DND-41 (cell line): Measurements from ENCODE around the gene PMEPA1.
"Not testable (repeated sequence)": the region's sequence is repeated elsewhere in the genome, so short reads cannot be mapped to it uniquely, and the experiment has no call there.

Source experiments
- CTCF ChIP-seq: IDR thresholded peaks from 2 replicates; pipeline ENCODE4 v1.5.1; 2012; ENCODE audit warnings: borderline replicate concordance, low read length, moderate library complexity, mild to moderate bottlenecking; ENCODE audit not compliant: poor library complexity, severe bottlenecking; ENCODE audit errors: extremely low read depth
- EZH2 ChIP-seq: IDR thresholded peaks from 3 replicates; pipeline ENCODE4 v1.6.1; 2012; ENCODE audit warnings: borderline replicate concordance, low read depth, mild to moderate bottlenecking, moderate library complexity, low read length, inconsistent platforms; ENCODE audit not compliant: severe bottlenecking

- TF ChIP-seq CTCF, EZH2: not testable (repeated sequence)
Measured at GRCh38 chr20:57629491-57629901, 80.3 kb downstream of the PMEPA1 start.
